Esophagus squamous epithelium (tissue), 5 donors: Measurements from ENCODE around the gene OR6K2. TPM values are rescaled to one million over a fixed set of nuclear protein-coding genes. Genes with fewer than 3 reads are reported as not detected.

Source experiments
- DNase-seq: peaks from one replicate; lab custom pipeline; 2025; lab: John Stamatoyannopoulos, UW
- H3K27ac ChIP-seq, 4 donors: fragments of 200-600 bp; sonication (generic); one replicate each; pipeline ENCODE4 v1.5.1; 2016 to 2019; ENCODE audit warnings: mild to moderate bottlenecking in 1 of 4
- H3K27me3 ChIP-seq, 4 donors: fragments of 200-600 bp; sonication (generic); 1 replicate in 3 of 4; 2 replicates in 1 of 4; pipeline versions ENCODE4 v1.5.1 to v1.6.0; 2017 to 2021; ENCODE audit warnings: antibody characterized with exemption in 1 of 4
- H3K36me3 ChIP-seq, 3 donors: fragments of 200-600 bp; sonication (generic); one replicate each; pipeline ENCODE4 v1.5.1; 2016 to 2019
- H3K4me1 ChIP-seq, 3 donors: fragments of 200-600 bp; sonication (generic); one replicate each; pipeline ENCODE4 v1.5.1; 2017 to 2019
- H3K4me3 ChIP-seq, 4 donors: fragments of 200-600 bp; sonication (generic); 1 replicate in 3 of 4; 2 replicates in 1 of 4; pipeline ENCODE4 v1.5.1; 2016 to 2019; ENCODE audit warnings: mild to moderate bottlenecking in 2 of 4, moderate library complexity in 1 of 4
- H3K9me3 ChIP-seq, 3 donors: fragments of 200-600 bp; sonication (generic); one replicate each; pipeline ENCODE4 v1.5.1; 2016 to 2019
- POLR2A ChIP-seq, 4 donors: fragments of 450-650 bp; IDR thresholded peaks; one replicate each; pipeline ENCODE4 v1.6.1; 2017; ENCODE audit warnings: antibody characterized with exemption in 4 of 4, mild to moderate bottlenecking in 4 of 4, moderate library complexity in 3 of 4
- WGBS, 2 donors: methylation state at CpG; one replicate each; pipeline ENCODE4 v1.1.5; 2018; 5-methylcytosine and 5-hydroxymethylcytosine counted together
- intact Hi-C: fragments of 100-400 bp; cut with DNase I; formaldehyde crosslinking; loops from one replicate; pipeline ENCODE4 v1.15.0; 2022
- total RNA-seq, 4 donors: library from RNA; depleted of rRNA; stranded (reverse); fragments of >200 nt; gene quantifications; one replicate each; pipeline ENCODE4 v1.1.0, GENCODE V29; 2016
- TF ChIP-seq, protein P1 (sequence below), 6 experiments: fragments of 450-650 bp in 4 of 6; fragments of 200-600 bp in 2 of 6; sonication (generic) in 2 of 6; IDR thresholded peaks; one replicate each; pipeline ENCODE4 v1.5.1; 2016 to 2019; ENCODE audit warnings: antibody characterized with exemption in 6 of 6, mild to moderate bottlenecking in 4 of 6, moderate library complexity in 4 of 6
- donor health status: DM: yes; HTN: yes; CAD: no.

Gene OR6K2
- total RNA-seq, 4 donors from 2014 or later, result not detected

DNA sequence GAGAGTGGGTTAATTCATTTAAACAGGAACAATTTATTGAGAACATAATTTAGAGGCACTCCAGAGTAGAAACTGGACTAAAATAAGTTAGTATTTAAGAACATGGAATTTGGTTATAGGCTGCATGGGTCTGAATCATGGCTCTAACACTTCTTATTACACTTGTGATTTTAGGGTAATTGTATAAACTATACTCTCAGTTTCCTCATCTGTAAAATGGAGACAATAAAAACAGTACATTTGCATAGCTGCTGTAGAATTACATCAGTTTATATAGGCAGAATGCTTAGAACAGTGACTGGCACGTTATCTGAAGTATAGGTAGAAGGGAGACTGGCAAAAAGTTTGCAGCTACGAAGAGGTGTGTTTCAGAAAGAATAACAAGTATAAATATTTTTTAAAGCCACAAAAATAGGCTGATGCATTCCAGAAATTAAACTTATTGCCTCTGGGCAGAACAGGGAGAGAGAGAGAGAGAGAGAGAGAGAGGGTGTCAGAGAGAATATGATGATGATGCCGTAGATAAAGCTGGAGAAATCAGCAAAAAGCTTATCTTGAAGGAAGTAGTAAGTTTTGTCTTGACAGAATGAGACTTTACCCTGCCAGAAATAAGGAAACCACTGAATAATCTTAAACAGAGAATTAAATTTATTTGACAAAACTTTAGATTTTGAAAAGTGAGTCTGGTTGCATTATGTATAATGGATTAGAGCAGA lies 28.2 kb upstream of the OR6K2 start:
- no peaks in the 10 kb centered on the region for H3K36me3 ChIP-seq
- no peaks in the 10 kb centered on the region for H3K4me1 ChIP-seq
- H3K27ac ChIP-seq, result no peak overlapping the region
- peaks cover 0 to 6% (median 0%) of the 10 kb centered on the region in 4 donors for H3K27me3 ChIP-seq
- DNase-seq, result no peak
- no peaks in the 10 kb centered on the region for H3K9me3 ChIP-seq
- intact Hi-C loops, result no loop called here
- no peak overlapping the region for H3K4me3 ChIP-seq
- TF ChIP-seq, protein P1, sequence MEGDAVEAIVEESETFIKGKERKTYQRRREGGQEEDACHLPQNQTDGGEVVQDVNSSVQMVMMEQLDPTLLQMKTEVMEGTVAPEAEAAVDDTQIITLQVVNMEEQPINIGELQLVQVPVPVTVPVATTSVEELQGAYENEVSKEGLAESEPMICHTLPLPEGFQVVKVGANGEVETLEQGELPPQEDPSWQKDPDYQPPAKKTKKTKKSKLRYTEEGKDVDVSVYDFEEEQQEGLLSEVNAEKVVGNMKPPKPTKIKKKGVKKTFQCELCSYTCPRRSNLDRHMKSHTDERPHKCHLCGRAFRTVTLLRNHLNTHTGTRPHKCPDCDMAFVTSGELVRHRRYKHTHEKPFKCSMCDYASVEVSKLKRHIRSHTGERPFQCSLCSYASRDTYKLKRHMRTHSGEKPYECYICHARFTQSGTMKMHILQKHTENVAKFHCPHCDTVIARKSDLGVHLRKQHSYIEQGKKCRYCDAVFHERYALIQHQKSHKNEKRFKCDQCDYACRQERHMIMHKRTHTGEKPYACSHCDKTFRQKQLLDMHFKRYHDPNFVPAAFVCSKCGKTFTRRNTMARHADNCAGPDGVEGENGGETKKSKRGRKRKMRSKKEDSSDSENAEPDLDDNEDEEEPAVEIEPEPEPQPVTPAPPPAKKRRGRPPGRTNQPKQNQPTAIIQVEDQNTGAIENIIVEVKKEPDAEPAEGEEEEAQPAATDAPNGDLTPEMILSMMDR (IDR thresholded peaks at IDR 0.05), result no peak
- no peak for TF ChIP-seq POLR2A (IDR thresholded peaks at IDR 0.05)
- 53 to 58% methylated on average over 3 of the region's 3 CpGs for WGBS, 2 donors

DNA sequence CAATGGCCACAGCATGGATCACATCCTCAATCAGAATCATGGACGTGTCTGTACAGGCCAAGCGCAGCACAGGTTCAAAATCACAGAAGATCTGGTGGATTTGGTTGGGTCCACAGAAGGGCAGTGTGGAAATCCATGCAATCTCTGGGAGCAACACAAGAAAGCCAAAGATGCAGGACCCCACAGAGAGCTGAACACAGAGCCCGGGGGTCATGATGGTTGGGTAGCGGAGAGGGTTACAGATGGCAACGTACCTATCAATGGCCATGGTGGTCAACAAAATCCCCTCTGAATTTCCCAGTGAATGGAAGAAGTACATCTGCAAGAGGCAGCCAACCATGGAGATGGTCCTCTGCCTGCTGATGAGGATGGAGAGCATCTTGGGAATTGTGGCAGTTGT lies 24.0 kb upstream of the OR6K2 start:
- no peak for TF ChIP-seq POLR2A (IDR thresholded peaks at IDR 0.05)
- WGBS, 2 donors, result 86 to 91% methylated on average over 5 of the region's 5 CpGs
- no peak for DNase-seq
- Histone ChIP-seq H3K4me1 (no peaks in the 10 kb centered on the region), H3K27me3 (peaks cover 0 to 6% (median 0%) of the 10 kb centered on the region in 4 donors), H3K9me3 (no peaks in the 10 kb centered on the region), H3K36me3 (no peaks in the 10 kb centered on the region), H3K27ac (no peak overlapping the region), H3K4me3 (no peak overlapping the region)
- intact Hi-C loops, result no loop called here

DNA sequence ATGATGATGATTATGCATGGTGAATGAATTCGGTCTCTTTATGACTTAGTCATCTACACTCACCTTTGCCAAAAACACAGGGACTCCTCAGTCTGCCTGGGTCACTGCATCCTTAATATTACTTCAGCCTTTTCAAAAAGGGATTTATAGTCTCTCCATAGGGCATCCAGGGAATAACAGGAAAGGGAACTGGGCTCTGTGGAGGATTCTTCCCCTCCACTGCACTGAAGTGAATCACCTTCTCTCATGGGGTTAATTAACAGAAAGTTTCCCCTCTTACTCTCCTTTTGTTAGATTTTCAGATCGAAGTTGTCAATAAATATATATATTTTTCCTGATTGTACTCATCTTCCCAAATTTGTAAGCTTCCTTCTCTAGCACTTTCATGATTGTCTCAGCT lies 20.2 kb upstream of the OR6K2 start, which contains the start of gene OR6K3:
Gene OR6K3 (minus strand): TSS at position 101 of the 400 bp plus-strand sequence. CDS start 2,605 bp downstream, outside the sequence.
- no peaks in the 10 kb centered on the region for H3K9me3 ChIP-seq
- TF ChIP-seq, protein P1 (IDR thresholded peaks at IDR 0.05), result no peak
- no peak for TF ChIP-seq POLR2A (IDR thresholded peaks at IDR 0.05)
- 51 to 68% methylated on average over 2 of the region's 2 CpGs for WGBS, 2 donors
- H3K36me3 ChIP-seq, result no peaks in the 10 kb centered on the region
- DNase-seq, result no peak
- no peaks in the 10 kb centered on the region for H3K4me1 ChIP-seq
- H3K4me3 ChIP-seq, result no peak within 1 kb of the TSS
- H3K27ac ChIP-seq, result no peak within 1 kb of the TSS
- peaks cover 0 to 6% (median 0%) of the 10 kb centered on the region in 4 donors for H3K27me3 ChIP-seq
- intact Hi-C loops, result no loop called here

DNA sequence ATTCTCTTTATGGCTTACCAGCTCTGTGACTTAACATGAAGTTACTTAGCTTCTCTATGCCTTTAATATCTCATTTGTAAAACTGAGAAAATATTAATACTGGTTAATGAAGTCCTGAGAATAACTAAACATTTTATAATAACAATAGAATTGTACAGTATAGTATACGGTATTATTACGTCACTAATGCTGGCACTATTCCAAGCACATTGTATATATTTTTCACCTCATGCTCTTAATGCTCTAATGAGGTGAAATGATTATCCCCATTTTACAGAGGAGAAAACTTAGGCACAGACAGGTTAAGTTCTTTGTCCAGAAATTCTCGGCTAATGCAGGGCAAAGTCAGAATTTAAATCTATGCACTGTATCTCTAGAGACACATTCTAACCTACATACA lies 19.2 kb upstream of the OR6K2 start:
- no peak for DNase-seq
- Histone ChIP-seq H3K27ac (no peak overlapping the region), H3K4me3 (no peak overlapping the region), H3K9me3 (no peaks in the 10 kb centered on the region), H3K36me3 (no peaks in the 10 kb centered on the region), H3K27me3 (peaks cover 0 to 6% (median 0%) of the 10 kb centered on the region in 4 donors), H3K4me1 (no peaks in the 10 kb centered on the region)
- TF ChIP-seq, protein P1 (IDR thresholded peaks at IDR 0.05), result no peak
- TF ChIP-seq POLR2A (IDR thresholded peaks at IDR 0.05), result no peak
- WGBS, 2 donors, result 45 to 47% methylated on average over 3 of the region's 3 CpGs
- intact Hi-C loops, result no loop called here

DNA sequence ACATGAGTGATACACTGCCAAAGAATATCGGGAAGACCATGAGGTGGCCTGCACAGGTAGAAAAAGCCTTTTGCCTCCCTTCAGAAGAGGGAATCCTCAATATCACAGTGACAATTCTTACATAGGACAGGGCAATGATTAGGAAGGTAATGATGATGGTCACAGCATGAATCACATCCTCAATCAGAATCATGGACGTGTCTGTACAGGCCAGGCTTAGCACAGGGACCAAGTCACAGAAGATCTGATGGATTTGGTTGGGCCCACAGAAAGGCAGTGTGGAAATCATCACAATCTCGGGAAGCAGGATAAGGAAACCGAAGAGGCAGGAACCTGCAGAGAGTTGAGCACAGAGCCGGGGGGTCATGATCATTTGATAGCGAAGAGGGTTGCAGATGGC lies 16.9 kb upstream of the OR6K2 start:
- H3K27ac ChIP-seq, result no peak overlapping the region
- WGBS, 2 donors, result 73 to 84% methylated on average over 6 of the region's 6 CpGs
- H3K27me3 ChIP-seq, result no peaks in the 10 kb centered on the region
- no peaks in the 10 kb centered on the region for H3K36me3 ChIP-seq
- H3K9me3 ChIP-seq, result no peaks in the 10 kb centered on the region
- H3K4me3 ChIP-seq, result no peak overlapping the region
- no peak for DNase-seq
- intact Hi-C loops, result no loop called here
- TF ChIP-seq POLR2A (IDR thresholded peaks at IDR 0.05), result no peak
- TF ChIP-seq, protein P1 (IDR thresholded peaks at IDR 0.05), result no peak
- H3K4me1 ChIP-seq, result no peaks in the 10 kb centered on the region
